NB4 (cell line): ENCODE results near the gene PABPC3.

ENCODE experiments used
- DNase-seq: peaks from one replicate; pipeline ENCODE4 v3.0.0; 2010; ENCODE audit warnings: low read depth
- H3K4me3 ChIP-seq: one replicate; pipeline ENCODE4 v1.5.1; 2011; ENCODE audit warnings: mild to moderate bottlenecking, low read depth, low read length, moderate library complexity
- CTCF ChIP-seq: IDR thresholded peaks from one replicate; pipeline ENCODE4 v1.5.1; 2012; ENCODE audit warnings: low read depth, low read length
- MYC ChIP-seq: IDR thresholded peaks from 2 replicates; pipeline ENCODE4 v1.6.1; 2011; ENCODE audit warnings: low read depth, low read length
- POLR2A ChIP-seq: IDR thresholded peaks from 2 replicates; pipeline ENCODE4 v1.6.1; 2011; ENCODE audit warnings: mild to moderate bottlenecking; ENCODE audit not compliant: insufficient read length; ENCODE audit errors: extremely low read depth
- TF ChIP-seq, protein P1 (sequence below): IDR thresholded peaks from 2 replicates; pipeline ENCODE4 v1.6.1; 2011; ENCODE audit warnings: low read depth, low read length

Gene PABPC3

DNA sequence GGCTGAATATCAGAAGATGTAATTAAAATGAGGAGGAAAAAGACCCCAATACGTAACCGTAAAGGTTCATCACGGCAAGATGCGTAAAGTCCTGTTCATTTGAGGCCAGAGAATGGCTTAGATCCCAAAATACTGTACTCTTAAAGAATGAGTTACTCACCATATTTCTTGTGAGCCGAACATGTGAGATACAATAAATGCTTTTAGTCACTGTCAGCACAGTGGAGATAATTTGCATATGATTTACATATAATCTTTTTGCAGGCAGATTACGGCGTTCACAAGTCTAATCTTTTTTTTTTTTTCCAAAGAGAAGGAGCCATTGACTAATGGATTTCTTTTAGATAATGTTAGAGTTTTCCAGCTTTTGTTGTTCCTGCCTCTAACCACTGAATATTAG is 47.8 kb downstream of the PABPC3 start:
- no peak for TF ChIP-seq CTCF
- no peak overlapping the region for H3K4me3 ChIP-seq
- DNase-seq, result no peak

DNA sequence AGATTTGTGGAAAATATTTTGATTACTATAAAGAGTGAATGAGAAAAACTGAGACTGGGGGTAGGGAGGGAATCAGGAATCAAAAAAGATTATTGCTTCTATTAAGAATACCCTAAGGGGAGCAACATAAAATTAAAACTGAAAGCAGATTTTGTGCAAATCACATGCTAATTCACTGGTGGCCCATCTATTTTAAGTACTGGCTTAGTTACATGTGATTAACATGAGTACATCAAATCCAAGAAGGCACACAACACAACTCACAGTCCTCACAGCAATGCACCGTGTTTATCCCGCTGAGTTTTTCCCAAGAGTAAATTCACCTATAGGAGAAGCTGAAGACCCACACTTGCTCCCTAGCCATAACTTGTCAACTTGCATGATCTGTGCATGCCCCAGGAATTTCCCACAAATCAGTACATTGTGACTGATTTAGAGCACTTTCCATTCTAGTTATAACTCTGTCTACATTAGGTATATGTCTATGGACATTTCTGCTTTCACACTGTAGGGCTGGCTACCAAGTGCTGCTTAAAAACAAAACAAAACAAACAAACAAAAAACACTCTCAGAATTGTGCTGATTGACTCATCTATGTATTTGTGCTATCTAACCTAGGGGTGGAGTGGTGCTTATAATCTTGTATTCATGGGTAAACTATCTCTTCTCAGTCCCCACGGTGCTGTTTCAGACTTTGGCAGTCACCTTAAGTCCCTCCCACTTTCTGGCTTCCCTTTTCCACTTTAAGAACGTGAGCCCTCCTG is 51.9 kb downstream of the PABPC3 start:
- H3K4me3 ChIP-seq, result no peak overlapping the region
- TF ChIP-seq MYC (no peak), CTCF (no peak), POLR2A (no peak)
- TF ChIP-seq, protein P1, sequence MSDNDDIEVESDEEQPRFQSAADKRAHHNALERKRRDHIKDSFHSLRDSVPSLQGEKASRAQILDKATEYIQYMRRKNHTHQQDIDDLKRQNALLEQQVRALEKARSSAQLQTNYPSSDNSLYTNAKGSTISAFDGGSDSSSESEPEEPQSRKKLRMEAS, result no peak
- DNase-seq, result no peak

DNA sequence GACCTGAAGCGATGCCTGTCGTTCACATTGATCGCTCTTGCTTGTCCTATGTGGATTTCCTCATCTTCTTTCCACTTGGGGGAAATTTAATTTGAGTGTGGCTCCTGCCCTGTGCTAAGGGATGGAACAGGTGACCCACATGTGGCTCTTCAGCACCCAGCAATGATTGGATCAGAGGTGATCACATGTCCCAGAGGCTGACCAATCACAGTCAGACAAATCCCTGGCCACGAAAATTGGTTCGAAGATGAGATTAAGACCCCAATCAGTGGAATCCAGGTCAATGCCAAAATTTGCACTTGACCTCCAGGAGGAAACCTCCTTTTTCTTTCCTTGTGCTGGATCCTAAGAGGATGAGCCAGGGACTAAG is 52.5 kb downstream of the PABPC3 start:
- no peak overlapping the region for H3K4me3 ChIP-seq
- TF ChIP-seq, protein P1, result no peak
- TF ChIP-seq MYC (no peak), POLR2A (no peak), CTCF (no peak)
- no peak for DNase-seq
